HS-27A (cell line): ENCODE results near the gene RBM6.
"Not testable (repeated sequence)": the region's sequence is repeated elsewhere in the genome, so short reads cannot be mapped to it uniquely, and the experiment has no call there.

ENCODE experiments used
- DNase-seq: peaks from one replicate; pipeline ENCODE4 v3.0.0-alpha.2; 2012; ENCODE audit warnings: low read depth, missing footprints

Gene RBM6

DNA sequence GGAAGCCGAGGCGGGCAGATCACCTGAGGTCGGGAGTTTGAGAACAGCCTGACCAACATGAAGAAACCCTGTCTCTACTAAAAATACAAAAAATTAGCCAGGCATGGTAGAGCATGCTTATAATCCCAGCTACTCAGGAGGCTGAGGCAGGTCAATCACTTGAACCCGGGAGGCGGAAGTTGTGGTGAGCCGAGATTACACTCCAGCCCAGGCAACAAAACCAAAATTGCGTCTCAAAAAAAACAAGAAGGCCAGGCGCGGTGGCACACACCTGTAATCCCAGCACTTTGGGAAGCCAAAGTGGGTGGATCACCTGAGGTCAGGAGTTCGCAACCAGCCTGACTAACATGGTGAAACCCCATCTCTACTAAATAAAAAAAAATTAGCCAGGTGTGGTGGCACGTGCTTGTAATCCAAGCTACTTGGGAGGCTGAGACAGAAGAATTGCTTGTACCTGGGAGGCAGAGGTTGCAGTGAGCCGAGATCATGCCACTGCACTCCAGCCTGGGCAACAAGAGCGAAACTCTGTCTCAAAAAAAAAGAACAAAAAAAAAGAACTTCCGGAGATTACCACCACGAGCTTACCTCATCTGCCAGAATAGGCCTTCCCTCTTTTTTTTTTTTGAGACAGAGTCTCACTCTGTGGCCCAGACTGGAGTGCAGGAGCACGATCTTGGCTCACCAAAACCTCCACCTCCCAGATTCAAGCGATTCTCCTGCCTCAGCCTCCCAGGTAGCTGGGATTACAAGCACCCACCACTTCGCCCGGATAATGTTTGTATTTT, 22.0 kb upstream of the RBM6 start:
- not testable (repeated sequence) for DNase-seq

DNA sequence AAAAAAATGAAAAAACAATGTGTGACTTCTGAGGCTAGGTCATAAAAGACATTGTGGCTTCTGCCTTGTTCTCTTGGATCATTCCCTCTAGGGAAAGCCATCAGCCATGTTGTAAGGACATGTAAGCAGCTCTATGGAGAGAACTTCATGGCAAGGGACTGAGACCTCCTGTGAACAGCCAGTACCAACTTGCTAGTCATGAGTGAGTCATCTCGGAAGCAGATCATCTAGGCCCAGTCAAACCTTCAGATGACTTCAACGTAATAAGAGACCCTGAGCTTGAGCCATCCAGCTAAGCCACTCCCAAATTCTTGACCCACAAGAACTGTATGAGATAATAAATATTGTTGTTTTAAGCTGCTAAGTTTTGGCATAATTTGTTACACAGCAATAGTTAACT, 15.3 kb upstream of the RBM6 start:
- DNase-seq: peak; percentile 68

DNA sequence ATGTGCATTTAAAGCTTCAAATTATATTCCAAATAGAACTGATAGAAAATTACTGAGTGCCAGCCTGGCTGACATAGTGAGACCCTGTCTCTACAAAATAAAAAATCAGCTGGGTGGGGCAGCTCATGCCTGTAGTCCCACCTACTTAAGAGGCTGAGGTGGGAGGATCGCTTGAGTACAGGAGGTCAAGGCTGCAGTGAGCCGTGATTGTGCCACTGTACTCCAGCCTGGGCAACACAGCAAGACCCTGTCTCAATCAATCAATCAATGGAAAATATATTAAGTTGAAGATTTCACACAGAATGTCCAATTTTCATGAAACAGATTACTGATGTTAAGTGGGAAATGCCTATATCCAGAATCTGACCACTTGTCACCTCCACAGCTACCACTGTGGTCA, 14.5 kb upstream of the RBM6 start:
- no peak for DNase-seq

DNA sequence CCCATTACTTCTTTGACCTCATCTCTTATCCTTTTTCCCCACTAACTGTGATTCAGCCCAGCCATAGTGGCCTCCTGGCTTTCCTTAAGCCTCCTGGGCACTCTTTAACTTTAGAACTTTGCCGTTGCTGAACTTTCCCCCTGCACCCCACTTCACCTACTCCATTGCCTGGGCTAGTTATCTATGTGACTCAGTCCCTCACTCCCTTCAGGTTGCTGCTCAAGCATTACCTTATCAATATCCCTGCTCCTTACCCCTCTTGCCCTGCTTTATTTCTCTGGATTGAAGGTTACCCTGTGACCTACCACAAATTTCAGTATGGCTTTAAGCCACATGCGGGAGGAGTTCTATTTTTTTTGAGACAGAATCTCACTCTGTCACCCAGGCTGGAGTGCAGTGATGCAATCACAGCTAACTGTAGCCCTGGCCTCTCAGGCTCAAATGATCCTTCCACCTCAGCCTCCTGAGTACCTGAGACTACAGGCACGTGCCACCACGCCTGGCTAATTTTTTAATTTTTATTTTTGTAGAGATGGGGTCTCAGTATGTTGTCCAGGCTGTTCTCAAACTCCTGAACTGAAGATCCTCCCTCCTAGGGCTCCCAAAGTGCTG, 13.7 kb upstream of the RBM6 start:
- DNase-seq: no peak

DNA sequence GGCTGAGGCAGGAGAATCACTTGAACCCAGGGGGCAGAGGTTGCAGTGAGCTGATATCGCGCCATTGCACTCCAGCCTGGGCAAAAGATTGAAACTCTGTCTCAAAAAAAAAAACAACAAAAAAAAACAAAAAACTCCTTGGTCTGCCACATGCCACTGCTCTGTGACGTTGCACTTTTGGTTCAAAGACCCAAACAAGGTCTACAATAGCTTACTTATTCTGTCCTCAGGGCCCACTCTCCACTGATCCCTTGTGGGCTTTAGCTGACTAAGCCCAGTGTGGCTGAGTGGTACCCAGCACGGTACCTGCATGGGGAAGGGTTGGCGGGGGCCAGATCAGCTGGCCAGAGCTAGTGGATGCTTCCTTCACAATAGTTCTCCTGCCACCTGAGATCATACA, 12.2 kb upstream of the RBM6 start:
- no peak for DNase-seq

DNA sequence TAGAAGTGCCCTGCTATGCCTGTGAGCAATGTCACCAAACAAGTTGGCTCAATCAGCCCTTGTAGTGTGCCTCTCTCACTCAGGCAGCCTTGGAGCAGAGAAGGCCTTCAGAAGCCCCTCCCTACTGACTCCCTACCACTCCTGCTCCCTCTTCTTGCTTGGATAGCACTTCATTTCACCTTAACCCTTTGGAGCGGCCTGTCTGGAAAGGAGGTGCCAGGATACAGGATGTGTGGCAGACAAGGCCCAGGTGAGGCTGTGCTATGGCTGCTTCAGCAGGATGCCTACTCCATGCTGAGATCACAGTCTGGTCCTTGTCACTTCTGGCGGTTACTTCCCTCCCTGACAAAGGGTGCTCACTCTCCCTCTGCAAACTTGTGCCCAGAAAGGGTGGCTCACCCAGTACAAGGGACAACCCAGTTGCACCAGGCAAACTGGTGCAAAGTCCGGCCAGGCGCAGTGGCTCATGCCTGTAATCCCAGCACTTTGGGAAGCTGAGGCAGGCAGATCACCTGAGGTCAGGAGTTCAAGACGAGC, 11.4 kb upstream of the RBM6 start:
- DNase-seq: no peak

DNA sequence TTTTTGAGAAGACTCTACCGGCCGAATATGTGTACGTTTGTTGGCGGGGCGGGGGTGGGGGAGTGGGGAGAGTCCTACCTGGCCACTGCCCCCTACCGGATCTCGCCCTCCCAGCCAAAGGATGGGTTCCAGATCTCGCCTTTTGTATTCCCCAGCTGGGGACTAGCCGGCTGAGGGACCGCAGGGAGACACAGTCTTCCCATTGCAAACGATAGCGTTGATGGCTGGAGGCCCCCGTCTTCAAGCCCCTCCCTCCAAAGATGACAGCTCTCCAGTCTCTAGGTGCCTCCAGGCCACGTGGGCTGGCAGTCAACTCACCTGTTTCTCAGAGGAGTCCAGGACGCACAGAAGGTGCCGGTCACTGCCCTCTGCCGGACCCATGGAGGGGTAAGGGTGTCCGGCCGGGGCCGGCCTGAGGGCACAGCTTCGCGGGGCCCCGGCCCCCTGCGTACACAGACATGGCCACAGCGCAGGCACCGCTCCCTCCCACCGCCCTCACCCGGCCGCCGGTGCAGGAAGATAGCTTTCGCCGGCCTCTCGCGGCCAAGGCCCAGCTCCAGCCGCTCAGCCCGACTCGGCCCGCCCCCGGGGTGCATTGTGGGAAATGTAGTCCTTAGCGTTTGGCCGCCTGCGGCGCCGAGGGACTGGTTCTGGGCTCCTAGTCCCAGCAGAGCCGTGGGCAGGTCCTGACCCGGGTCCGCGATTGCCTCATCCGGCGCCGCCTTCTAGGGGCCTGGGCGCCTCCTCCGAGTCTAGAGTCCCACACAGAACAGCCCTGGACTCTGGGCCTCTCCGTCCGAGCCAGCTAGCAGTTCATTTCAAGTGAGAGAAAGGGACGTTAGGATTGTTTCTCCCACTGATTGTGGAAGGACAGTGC, 10.4 kb upstream of the RBM6 start, which contains the start of gene MON1A:
Gene MON1A, minus strand, starts transcription at position 521 of the 877 bp plus-strand sequence. CDS start 16,465 bp downstream, outside the sequence.
- DNase-seq: peak; percentile 73

DNA sequence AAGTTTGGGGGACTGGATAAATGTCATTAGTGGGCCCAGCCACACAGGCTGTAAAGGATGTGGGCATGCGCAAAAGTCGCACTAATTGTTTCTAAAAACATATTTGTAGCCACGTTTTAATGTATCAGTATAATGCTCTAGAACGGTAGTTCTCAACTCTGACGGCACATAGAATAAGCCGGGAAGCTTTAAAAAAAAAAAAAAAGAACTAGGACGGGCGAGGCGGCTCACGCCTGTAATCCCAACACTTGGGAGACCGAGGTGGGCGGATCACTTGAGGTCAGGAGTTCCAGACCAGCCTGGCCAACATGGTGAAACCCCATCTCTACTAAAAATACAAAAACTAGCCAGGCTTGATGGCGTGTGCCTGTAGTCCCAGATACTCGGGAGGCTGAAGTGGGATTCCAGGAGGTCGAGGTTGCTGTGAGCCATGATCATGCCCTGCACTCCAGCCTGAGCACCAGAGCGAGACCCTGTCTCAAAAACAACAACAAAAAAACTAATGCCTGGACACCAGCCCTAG, 9.7 kb upstream of the RBM6 start:
- no peak for DNase-seq

DNA sequence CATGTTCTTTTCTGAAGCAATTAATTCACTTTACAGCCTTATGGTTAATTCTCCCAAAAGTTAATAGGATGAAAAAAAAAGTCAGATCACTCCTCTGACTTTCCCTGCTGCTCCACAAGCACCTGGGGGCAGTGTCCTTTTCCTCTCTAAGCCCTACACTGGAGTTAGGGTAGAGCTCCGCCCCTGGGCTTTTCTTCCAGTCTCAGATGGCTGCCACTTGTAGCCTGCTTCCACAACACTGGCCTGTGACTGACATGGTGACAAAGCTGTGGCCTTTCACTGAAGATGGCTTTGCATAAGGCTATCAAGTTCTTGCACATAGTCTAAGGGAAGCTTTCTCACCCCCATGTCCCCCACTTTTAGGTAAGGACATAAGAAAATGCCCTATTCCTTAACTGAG, 9.0 kb upstream of the RBM6 start:
- no peak for DNase-seq

DNA sequence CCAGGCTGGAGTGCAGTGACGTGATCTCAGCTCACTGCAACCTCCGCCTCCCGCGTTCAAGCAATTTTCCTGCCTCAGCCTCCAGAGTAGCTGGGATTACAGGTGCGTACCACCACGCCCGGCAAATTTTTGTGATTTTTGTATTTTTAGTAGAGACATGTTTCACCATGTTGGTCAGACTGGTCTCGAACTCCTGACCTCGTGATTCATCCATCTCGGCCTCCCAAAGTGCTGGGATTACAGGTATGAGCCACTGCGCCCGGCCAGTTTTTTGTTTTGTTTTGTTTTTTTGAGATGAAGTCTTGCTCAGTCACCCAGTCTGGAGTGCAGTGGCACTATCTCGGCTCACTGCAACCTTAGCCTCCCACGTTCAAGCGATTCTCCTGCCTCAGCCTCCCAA, 7.7 kb upstream of the RBM6 start:
- not testable (repeated sequence) for DNase-seq

DNA sequence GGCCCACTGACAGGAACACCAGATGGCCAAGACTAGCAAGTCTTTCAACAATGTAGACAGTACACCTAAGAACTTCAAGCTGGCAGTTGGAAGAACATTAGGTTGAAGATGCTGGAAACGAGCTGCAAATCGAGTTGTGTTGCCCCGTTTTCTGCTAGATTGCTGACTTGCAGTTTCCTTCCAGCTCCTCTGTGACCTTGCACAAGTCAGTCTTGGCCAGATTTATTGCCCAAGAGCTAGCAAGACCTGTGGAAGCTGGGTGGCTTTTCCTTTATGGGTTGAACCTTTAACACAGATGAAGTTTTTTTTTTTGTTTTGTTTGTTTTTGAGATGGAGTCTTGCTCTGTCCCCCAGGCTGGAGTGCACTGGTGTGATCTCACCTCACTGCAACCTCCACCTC, 2.9 kb upstream of the RBM6 start:
- no peak for DNase-seq

DNA sequence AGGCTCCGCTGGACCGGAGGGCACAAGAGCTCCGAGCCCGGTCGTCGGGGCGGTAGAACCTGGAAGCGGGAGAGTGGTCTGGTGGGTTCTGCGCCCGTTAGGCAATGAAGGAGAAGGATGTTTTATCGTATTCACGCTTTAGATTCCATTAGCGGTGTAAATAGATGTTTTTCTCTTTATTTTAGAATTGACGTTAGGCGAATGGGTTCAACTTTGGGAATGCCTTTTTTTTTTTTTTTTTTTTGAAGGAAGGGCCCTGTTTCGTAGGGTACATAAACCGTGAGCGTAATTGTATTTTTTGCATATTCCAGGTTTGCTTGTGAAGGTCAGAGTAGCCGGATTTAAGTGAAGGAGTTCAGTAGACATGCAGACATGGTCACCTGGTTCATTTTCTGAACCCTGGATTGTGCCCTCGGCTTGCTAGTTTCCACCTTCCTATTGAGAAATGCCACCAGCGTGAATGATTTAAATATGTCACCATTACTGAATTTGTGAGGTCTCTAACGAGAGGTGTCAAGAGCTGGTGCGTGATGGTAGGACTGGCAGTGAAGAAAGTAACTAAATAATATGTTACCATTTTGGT, 808 bp downstream of the RBM6 start:
- DNase-seq: no peak

DNA sequence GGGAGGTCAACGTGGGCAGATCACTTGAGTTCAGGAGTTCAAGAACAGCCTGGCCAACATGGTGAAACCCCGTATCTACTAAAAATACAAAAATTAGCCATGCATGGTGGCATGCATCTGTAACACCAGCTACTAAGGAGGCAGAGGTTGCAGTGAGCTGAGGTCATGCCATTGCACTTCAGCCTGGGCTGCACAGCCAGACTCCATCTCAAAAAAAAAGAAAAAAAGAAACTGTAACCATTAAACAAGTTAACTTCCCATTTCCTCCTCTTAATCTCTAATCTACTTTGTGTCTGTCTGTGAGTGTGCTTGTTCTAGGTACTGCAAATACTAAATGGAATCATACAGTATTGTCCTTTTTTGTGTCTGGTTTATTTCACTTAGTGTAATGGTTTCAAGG, 2.7 kb downstream of the RBM6 start:
- no peak for DNase-seq

DNA sequence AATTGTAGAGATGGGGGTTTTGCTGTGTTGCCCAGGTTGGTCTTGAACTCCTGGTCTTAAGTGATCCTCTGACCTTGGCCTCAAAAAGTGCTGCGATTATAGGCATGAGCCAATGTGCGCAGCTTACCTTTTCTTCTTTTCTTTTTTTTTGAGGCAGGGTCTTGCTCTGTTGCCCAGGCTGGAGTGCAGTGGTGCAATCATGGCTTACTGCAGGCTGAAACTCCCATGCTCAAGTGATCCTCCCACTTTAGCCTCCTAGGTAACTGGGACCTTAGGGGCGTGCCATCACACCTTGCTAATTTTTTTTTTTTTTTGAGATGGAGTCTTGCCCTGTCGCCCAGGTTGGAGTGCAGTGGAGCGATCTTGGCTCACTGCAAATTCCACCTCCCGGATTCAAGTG, 13.0 kb downstream of the RBM6 start:
- no peak for DNase-seq

DNA sequence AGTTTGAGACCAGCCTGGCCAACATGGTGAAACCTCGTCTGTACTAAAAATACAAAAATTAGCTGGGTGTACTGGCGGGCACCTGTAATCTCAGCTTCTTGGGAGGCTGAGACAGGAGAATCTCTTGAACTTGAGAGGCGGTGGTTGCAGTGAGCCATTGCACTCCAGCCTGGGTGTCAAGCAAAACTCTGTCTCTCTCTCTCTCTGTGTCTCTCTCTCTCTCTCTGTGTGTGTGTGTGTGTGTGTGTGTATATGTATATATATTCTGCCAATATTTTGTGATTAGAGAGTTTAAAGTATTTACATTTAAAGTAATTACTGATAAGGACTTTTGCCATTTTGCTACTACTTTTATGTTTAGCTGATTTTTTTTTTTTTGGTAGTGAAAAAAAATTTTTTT, 15.7 kb downstream of the RBM6 start:
- DNase-seq: no peak

DNA sequence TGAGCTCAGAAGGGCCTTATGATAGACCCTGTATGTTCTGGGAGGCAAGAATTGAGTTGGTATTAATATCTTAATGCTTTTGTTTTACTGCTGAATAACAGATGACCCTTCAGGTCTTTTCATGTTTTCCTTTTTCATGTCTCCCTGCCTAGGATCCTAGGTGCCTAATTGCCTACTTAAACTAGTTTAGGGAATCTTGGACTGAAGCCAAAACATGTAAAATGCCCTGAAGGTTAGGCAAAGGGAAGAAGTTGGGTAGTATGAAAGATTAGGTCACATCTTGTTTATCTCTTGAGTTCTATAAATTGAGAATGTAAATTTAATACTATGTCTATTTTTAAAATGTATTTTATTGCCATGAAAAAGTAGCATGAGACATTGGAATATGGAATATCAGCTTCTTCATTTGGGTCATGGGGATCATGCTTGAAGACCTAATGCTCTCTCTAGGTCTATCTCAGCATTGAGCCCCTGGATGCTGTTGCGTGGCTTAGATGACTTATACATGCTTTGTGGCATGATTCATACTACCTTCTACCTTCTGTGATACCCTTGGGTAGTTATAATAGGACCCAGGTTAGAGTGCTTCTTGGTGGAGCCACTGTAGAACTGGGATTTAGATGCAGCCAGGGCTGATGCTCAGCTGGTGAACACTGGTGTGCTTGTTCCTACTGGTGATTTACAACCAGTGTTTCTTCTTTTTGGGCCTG, 26.4 kb downstream of the RBM6 start:
- DNase-seq: no peak

DNA sequence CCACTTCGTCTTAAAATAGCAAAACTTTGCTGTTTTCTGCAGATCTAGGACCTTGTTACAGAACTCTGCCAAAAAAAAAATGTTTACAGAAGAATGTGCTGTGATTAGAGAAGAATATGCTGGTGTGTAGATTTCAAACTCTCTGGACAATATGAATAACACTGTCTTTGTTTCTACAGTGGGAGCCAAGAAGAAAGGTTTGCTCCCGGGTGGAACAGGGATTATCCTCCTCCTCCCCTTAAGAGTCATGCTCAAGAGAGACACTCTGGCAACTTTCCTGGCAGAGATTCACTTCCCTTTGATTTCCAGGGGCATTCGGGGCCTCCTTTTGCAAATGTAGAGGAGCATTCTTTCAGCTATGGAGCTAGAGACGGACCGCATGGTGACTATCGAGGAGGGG, 27.3 kb downstream of the RBM6 start:
- no peak for DNase-seq

DNA sequence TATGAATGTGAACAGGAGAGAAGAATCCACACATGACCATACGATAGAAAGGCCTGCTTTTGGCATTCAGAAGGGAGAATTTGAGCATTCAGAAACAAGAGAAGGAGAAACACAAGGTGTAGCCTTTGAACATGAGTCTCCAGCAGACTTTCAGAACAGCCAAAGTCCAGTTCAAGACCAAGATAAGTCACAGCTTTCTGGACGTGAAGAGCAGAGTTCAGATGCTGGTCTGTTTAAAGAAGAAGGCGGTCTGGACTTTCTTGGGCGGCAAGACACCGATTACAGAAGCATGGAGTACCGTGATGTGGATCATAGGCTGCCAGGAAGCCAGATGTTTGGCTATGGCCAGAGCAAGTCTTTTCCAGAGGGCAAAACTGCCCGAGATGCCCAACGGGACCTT, 28.4 kb downstream of the RBM6 start:
- no peak for DNase-seq

DNA sequence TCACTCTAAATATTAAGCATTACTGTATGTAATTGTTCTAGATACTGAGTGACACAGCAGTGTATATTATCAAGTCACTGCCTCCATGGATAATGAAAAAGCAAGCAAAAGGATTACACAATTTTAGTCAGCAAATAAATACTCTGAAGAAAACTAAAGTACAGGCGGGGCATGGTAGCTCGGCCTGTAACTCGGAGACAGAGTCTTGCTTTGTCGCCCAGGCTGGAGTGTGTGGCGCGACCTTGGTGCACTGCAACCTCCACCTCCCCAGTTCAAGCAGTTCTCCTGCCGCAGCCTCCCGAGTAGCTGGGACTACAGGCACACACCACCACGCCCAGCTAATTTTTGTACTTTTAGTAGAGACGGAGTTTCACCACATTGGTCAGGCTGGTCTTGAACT, 32.7 kb downstream of the RBM6 start:
- DNase-seq: no peak

DNA sequence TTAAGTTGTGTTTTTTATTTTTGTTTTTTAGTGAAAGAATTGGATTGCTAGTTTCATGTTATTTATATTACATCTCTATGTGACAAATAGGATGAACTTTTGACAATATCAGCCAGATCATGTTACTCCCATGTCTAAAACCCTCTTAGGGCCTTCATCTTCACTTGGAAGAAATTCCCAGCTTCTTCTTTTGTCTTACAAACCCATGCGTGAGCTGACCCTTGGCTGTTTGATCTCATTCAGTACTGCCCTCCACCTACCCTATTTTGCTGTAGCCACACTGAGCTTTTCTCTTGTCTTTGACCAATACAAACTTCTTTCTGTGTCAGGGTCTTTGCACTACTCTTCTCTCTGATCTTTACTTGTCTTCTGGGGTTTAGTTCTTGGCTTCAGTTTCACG, 37.0 kb downstream of the RBM6 start:
- no peak for DNase-seq

DNA sequence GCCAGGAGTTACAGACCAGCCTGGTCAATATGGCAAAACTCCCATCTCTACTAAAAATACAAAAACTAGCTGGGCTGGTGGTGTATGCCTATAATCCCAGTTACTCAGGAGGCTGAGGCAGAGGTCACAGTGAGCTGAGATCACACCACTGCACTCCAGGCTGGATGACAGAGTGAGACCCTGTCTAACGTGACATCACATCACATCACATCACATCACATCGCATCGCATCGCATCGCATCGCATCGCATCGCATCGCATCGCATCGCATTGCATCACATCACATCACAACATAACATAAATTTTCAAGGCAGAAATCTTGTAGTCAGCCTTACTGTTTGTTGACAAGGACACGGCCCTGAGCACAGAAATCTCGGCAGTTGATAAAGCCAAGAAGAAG, 44.4 kb downstream of the RBM6 start:
- no peak for DNase-seq
